ENCODE results near the gene OR10G2. TPM values are rescaled to one million over a fixed set of nuclear protein-coding genes. Genes with fewer than 3 reads are reported as not detected.

OR10G2 gene
- total and polyA plus RNA-seq, 2 experiments from 2014 or later = not detected

DNA sequence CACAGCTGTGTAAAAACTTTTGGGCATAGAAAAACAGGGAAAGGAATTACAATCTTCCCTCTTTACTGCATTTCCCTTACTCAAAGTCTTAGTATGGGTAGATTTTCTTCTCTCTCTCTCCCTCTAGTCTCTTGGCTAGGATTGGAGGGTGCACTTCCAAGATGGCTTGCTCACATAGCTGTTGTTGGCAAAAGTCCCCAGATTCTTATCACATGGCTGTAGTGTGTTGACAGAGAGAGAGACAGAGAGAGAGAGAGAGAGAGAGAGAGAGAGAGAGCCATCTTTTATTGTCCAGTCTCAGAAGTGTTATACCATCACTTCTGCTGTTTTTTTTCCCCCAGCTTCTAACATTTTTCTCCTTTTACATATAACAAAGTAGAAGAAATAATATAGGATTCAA is 12.6 kb upstream of the OR10G2 start (continued):
- TF ChIP-seq CREB1 (CRISPR knock-in tag; IDR thresholded peaks at IDR 0.05; ENCODE audit: low read depth) (no peak), NANOG (IDR thresholded peaks at IDR 0.05; ENCODE audit: borderline replicate concordance) (no peak), ZNF331 (CRISPR knock-in tag; IDR thresholded peaks at IDR 0.05; ENCODE audit: low read depth) (no peak), EZH2phosphoT487 (IDR thresholded peaks at IDR 0.05; ENCODE audit: unreplicated experiment) (no peak)

DNA sequence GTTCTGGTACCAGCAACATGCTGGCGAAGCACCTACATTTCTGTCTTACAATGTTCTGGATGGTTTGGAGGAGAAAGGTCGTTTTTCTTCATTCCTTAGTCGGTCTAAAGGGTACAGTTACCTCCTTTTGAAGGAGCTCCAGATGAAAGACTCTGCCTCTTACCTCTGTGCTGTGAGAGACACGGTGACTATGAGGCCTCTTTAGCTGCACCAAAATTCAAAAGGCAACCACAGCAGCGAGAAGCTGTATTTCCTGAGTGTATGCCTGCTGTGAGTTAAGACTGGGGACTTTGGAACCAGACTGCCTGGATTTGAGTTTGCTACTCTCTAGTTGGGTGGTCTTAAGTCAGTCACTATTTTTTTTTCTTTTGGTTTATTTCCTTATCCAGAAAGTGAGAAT is 8.7 kb upstream of the OR10G2 start:
- no peaks in the 10 kb centered on the region for H3K9me3 Mint-ChIP-seq
- H4K20me1 ChIP-seq (replicated peaks; ENCODE audit: insufficient read depth) = no peaks in the 10 kb centered on the region
- ATAC-seq (no peak; the same call in 2 of the 3 replicates), DNase-seq (ENCODE audit: low spot score) (no peak)
- H3K27me3 ChIP-seq (ENCODE audit: insufficient read depth) = no peaks in the 10 kb centered on the region
- H3K36me3 ChIP-seq (ENCODE audit: insufficient read depth) = no peaks in the 10 kb centered on the region
- H3K27me3 Mint-ChIP-seq (ENCODE audit: insufficient read depth, low read depth, poor library complexity) = no peaks in the 10 kb centered on the region
- no peak overlapping the region for H3K27ac ChIP-seq (ENCODE audit: low read depth)
- H3K4me3 Mint-ChIP-seq = no peak overlapping the region
- no peak overlapping the region for H3K4me3 ChIP-seq
- H3K4me2 ChIP-seq = 0 out of 2 replicates have a peak overlapping the region, but pooled peaks have one; percentile 25
- peak overlapping the region; percentile 70 for H2AFZ ChIP-seq
- H3K4me1 Mint-ChIP-seq = peaks cover 17% of the 10 kb centered on the region
- no peaks in the 10 kb centered on the region for H3F3A ChIP-seq (replicated peaks; ENCODE audit: low read depth)
- TF ChIP-seq EZH2 (IDR thresholded peaks at IDR 0.05; ENCODE audit: low read depth, unreplicated experiment) = no peak
- TF ChIP-seq, protein P1, sequence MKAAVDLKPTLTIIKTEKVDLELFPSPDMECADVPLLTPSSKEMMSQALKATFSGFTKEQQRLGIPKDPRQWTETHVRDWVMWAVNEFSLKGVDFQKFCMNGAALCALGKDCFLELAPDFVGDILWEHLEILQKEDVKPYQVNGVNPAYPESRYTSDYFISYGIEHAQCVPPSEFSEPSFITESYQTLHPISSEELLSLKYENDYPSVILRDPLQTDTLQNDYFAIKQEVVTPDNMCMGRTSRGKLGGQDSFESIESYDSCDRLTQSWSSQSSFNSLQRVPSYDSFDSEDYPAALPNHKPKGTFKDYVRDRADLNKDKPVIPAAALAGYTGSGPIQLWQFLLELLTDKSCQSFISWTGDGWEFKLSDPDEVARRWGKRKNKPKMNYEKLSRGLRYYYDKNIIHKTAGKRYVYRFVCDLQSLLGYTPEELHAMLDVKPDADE (IDR thresholded peaks at IDR 0.05) = no peak
- TF ChIP-seq ZNF331 (CRISPR knock-in tag; IDR thresholded peaks at IDR 0.05; ENCODE audit: low read depth) = no peak
- TF ChIP-seq POLR2AphosphoS5 (IDR thresholded peaks at IDR 0.05; ENCODE audit: low read depth) = no peak
- TF ChIP-seq, protein P2, sequence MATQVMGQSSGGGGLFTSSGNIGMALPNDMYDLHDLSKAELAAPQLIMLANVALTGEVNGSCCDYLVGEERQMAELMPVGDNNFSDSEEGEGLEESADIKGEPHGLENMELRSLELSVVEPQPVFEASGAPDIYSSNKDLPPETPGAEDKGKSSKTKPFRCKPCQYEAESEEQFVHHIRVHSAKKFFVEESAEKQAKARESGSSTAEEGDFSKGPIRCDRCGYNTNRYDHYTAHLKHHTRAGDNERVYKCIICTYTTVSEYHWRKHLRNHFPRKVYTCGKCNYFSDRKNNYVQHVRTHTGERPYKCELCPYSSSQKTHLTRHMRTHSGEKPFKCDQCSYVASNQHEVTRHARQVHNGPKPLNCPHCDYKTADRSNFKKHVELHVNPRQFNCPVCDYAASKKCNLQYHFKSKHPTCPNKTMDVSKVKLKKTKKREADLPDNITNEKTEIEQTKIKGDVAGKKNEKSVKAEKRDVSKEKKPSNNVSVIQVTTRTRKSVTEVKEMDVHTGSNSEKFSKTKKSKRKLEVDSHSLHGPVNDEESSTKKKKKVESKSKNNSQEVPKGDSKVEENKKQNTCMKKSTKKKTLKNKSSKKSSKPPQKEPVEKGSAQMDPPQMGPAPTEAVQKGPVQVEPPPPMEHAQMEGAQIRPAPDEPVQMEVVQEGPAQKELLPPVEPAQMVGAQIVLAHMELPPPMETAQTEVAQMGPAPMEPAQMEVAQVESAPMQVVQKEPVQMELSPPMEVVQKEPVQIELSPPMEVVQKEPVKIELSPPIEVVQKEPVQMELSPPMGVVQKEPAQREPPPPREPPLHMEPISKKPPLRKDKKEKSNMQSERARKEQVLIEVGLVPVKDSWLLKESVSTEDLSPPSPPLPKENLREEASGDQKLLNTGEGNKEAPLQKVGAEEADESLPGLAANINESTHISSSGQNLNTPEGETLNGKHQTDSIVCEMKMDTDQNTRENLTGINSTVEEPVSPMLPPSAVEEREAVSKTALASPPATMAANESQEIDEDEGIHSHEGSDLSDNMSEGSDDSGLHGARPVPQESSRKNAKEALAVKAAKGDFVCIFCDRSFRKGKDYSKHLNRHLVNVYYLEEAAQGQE (IDR thresholded peaks at IDR 0.05; ENCODE audit: unreplicated experiment) = no peak
- no peak for TF ChIP-seq JUNB (IDR thresholded peaks at IDR 0.05; ENCODE audit: unreplicated experiment)
- no peak for TF ChIP-seq ZNF114 (CRISPR knock-in tag; IDR thresholded peaks at IDR 0.05)
- no peak for TF ChIP-seq ZNF462 (CRISPR knock-in tag; IDR thresholded peaks at IDR 0.05)
- no peak for TF ChIP-seq NANOG (IDR thresholded peaks at IDR 0.05; ENCODE audit: borderline replicate concordance)
- TF ChIP-seq STAT1 (IDR thresholded peaks at IDR 0.05; ENCODE audit: unreplicated experiment) = no peak
- no peak for TF ChIP-seq EZH2phosphoT487 (IDR thresholded peaks at IDR 0.05; ENCODE audit: unreplicated experiment)
- no peak for TF ChIP-seq CREB1 (CRISPR knock-in tag; IDR thresholded peaks at IDR 0.05; ENCODE audit: low read depth)
- TF ChIP-seq, protein P3, sequence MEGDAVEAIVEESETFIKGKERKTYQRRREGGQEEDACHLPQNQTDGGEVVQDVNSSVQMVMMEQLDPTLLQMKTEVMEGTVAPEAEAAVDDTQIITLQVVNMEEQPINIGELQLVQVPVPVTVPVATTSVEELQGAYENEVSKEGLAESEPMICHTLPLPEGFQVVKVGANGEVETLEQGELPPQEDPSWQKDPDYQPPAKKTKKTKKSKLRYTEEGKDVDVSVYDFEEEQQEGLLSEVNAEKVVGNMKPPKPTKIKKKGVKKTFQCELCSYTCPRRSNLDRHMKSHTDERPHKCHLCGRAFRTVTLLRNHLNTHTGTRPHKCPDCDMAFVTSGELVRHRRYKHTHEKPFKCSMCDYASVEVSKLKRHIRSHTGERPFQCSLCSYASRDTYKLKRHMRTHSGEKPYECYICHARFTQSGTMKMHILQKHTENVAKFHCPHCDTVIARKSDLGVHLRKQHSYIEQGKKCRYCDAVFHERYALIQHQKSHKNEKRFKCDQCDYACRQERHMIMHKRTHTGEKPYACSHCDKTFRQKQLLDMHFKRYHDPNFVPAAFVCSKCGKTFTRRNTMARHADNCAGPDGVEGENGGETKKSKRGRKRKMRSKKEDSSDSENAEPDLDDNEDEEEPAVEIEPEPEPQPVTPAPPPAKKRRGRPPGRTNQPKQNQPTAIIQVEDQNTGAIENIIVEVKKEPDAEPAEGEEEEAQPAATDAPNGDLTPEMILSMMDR (conservative IDR thresholded peaks at IDR 0.05; ENCODE audit: low read depth in 2 of 2) = no peak
- no peaks in the 10 kb centered on the region for H3K36me3 Mint-ChIP-seq (ENCODE audit: low read depth)
- peaks cover 12% of the 10 kb centered on the region for H3K4me1 ChIP-seq (ENCODE audit: insufficient read depth)
- H3K79me2 ChIP-seq (replicated peaks; ENCODE audit: insufficient read depth) = no peaks in the 10 kb centered on the region
- H3K9me2 ChIP-seq (ENCODE audit: insufficient read depth) = no peaks in the 10 kb centered on the region
- no peak overlapping the region for H3K27ac Mint-ChIP-seq

All from GM23338 (cell line).